ENCODE results near the gene HCN3.
"Not testable (repeated sequence)": the region's sequence is repeated elsewhere in the genome, so short reads cannot be mapped to it uniquely, and the experiment has no call there.

The HCN3 gene

DNA sequence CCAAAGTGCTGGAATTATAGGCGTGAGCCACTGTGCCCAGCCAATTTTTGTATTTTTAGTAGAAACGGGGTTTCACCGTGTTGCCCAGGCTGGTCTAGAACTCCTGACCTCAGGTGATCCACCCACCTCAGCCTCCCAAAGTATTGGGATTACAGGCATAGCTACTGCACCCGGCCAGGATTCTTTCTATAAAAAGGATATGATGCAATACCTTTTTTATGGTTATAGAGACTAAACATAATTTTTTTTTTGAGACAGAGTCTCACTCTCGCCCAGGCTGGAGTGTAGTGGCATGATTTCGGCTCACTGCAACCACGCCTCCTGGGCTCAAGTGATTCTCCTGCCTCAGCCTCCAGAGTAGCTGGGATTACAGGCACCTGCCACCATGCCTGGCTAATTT, 51.6 kb downstream of the HCN3 start:
- DNase-seq: not testable (repeated sequence)

- DNase-seq: no peak
Observed at GRCh38 chr1:155329980-155330598, 52.8 kb downstream of the HCN3 start.

- DNase-seq: no peak
Observed at GRCh38 chr1:155334962-155335361, 57.7 kb downstream of the HCN3 start.
